HG03565 (cell line): ENCODE data around the gene ISYNA1.

Source experiments
- ATAC-seq: cut with Tn5 transposase; IDR thresholded peaks from one replicate; pipeline ENCODE4 v1.9.1; 2021; ENCODE audit warnings: mild to moderate bottlenecking, moderate library complexity; ENCODE audit not compliant: unreplicated experiment

Gene ISYNA1

GRCh38 chr19:18397242-18398202 is 40.4 kb downstream of the ISYNA1 start, which contains the start of gene LRRC25:
Gene LRRC25, minus strand, starts transcription at chr19:18397622. Its CDS starts 659 bp downstream, at chr19:18396963.
- ATAC-seq: no peak

DNA sequence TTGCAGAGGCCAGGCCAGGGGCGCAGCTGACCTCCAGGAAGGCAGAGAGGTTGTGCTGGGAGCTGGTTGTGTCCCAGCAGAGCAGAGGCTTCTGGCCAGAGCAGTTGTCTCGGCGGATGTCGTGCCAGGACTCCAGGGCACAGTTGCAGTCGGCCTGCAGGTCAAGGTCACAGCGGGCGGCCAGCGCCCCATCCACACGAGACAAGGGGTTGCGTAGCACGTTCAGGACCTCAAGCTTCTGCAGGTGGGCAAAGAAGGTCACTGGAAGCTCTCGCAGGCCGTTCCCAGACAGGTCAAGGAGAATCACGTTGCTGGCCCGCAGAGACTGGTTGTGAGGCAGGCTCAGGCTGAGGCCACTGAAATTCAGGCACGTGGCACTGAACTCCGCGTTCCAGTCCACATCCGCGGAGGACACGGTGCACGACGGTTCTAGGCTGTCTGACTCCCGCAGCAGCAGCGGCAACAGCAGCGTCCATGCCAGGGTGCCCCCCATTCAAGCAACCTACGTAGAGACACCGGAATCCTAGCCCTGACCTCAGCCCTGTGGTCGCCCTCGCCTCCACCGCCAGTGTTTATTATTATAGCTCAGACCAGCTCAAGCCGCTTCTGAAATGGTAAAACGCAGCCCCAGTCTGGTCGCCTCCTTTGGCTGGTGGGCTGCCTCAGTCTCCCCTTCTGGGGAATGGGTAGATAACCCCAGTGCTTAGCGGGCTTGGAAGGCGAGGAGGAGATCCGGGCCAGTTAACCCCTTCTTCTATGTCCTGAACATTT is 41.3 kb downstream of the ISYNA1 start:
- no peak for ATAC-seq

GRCh38 chr19:18393836-18394235 is 44.1 kb downstream of the ISYNA1 start:
- no peak for ATAC-seq

- no peak for ATAC-seq
Measured at GRCh38 chr19:18392926-18393325, 45.0 kb downstream of the ISYNA1 start.

GRCh38 chr19:18392417-18392816 is 45.5 kb downstream of the ISYNA1 start:
- no peak for ATAC-seq

GRCh38 chr19:18391509-18392075 is 46.3 kb downstream of the ISYNA1 start:
- ATAC-seq: no peak

DNA sequence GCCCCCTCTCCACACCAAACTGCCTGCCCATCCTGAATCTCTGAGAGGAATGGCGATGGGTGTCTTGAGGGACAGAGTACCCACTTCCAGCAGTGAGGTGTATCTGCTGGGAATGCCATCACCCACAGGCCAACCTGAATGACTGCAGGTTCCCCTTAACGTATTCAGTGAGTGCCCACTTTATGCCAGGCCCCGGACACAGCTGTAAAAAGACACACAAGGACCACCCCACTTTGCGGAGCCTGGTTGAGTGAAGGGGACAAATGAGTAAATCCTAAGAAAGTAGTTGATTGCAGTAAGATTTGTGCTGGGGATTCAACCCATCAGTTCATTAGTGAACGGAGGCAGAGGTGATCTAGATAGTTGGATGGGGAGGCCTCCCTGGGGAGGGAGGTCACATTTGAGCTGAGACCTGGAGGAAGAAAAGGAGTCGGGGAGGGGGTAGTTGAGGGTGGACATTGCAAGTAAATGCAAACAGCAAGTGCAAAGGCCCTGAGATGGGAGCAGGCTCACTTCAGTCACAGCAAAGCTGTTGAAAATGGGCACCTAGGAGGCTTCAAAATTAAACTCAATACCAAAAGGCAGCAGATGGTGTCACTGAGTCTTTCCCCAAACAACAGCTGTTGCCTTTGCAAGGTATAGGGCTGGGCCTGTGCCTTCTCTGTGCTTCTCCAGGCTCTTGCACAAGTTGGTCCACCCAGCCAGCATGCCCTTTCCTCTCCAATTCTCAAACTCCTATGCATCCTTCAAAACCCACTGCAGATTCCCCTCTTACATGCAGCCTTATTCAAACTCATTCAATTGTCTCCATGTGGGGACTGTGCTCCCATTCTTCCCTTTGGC is 47.6 kb downstream of the ISYNA1 start:
- no peak for ATAC-seq

DNA sequence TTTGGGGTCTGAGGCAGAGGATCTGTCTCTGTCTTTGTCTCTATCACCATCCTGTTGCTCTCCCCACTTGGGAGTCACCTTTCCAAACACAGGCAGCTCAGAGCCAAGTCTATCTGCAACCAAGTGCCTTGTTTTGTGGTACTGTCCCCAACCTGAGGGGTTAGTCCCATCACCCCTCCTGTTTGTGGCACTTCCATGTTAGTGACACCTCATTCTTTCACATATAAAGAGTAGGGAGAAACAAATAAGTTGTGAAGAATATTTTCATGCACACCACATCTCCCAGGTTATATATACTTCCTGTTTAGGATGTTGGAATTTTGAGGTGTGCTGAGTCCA is 48.2 kb downstream of the ISYNA1 start:
- ATAC-seq: no peak

DNA sequence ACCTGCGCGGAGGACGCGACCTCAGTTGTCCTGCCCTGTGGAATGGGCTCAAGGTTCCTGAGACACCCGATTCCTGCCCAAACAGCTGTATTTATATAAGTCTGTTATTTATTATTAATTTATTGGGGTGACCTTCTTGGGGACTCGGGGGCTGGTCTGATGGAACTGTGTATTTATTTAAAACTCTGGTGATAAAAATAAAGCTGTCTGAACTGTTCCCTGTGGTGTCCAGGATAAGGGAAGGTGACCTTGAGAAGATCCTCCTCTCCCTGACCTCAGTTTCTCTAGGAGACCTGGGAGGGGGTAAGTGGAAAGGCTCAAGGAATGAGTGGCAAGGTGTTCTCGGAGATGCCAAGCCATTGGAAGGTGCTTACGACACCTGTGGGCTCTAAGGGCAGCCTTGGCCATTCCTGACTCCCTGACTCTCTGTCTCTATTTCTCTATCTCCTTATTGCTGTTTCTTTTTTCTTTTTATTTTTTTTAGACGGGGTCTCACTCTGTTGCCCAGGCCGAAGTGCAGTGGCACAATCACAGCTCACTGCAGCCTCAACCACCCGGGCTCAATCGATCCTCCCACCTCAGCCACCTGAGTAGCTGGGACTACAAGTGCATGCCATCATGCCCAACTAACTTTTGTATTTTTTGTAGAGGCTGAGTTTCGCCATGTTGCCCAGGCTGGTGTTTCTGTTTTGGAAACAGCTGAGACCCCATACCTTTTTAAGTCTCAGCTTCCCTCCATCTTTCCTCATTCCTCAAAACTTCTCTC is 48.8 kb downstream of the ISYNA1 start:
- ATAC-seq: no peak

- ATAC-seq: peak; percentile 62
Measured at GRCh38 chr19:18388100-18388959, 49.6 kb downstream of the ISYNA1 start.

- no peak for ATAC-seq
Measured at GRCh38 chr19:18386543-18387271, 51.2 kb downstream of the ISYNA1 start.

DNA sequence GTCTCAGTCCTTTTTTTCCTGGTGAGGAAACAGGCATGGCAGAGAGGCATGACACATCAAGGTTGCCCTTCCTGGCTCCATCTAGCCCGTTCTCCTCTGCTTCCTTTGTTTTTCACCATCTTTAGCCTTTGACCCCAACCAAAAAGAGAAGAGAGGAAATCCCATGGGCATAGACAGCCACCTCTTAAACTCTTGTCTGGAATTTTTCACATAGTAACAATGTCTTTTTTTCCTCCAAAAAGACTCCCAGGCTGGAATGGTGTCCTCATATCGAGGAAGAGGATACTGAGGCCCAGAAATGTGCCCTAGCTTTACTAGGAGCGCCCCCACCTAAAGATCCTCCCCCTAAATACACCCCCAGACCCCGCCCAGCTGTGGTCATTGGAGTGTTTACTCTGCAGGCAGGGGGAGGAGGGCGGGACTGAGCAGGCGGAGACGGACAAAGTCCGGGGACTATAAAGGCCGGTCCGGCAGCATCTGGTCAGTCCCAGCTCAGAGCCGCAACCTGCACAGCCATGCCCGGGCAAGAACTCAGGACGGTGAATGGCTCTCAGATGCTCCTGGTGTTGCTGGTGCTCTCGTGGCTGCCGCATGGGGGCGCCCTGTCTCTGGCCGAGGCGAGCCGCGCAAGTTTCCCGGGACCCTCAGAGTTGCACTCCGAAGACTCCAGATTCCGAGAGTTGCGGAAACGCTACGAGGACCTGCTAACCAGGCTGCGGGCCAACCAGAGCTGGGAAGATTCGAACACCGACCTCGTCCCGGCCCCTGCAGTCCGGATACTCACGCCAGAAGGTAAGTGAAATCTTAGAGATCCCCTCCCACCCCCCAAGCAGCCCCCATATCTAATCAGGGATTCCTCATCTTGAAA is 52.0 kb downstream of the ISYNA1 start, which contains the start of gene GDF15:
Gene GDF15 (plus strand): TSS at position 484 of the 868 bp plus-strand sequence. CDS start 32 bp downstream, at position 516.
- no peak for ATAC-seq

- ATAC-seq: no peak
Measured at GRCh38 chr19:18385359-18385674, 52.6 kb downstream of the ISYNA1 start.

DNA sequence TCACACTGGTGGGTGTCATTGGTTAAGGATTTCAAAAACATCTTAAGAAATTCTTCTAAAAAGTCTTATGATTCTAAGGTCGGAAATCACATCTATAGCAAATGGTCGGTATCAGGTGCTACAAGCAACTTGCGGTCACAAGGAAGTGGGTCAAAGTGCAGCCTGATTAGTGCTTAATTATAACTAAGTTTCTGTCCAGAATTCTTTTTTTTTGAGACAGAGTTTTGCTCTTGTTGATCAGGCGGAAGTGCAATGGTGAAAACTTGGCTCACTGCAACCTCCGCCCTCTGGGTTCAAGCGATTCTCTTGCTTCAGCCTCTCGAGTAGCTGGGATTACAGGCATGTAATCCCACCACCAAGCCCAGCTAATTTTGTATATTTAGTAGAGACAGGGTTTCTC is 53.2 kb downstream of the ISYNA1 start:
- ATAC-seq: no peak
